K562 (cell line): ENCODE data around the gene ATXN7. TPM values are rescaled to one million over a fixed set of nuclear protein-coding genes. Genes with fewer than 3 reads are reported as not detected.

ENCODE experiments used
- ATAC-seq: fragments of 200-7000 bp; cut with Tn5 transposase; 3 replicates; pipeline ENCODE4 v1.9.1; 2020; ENCODE audit warnings: moderate library complexity
- BruUV-seq: library from RNA; stranded (reverse); fragments of 400-500 nt; replicated peaks from 2 replicates; lab custom pipeline; 2021; lab: Mats Ljungman, UMichigan
- CTCF ChIA-PET: fragments of 300-600 bp; formaldehyde crosslinking; extraction: SDS; loops from one replicate; lab custom pipeline; 2021; ENCODE audit warnings: low intra/inter-chr PET ratio; lab: Yijun Ruan, JAX
- POLR2A ChIA-PET: fragments of 300-600, 350-650 bp; sonication (Branson Sonifier 250); formaldehyde crosslinking; extraction: SDS; loops from one replicate; lab custom pipeline; 2021; ENCODE audit warnings: antibody characterized with exemption, inconsistent platforms; lab: Yijun Ruan, JAX
- DNase-seq, 4 experiments: peaks; one replicate each; pipeline versions ENCODE4 v3.0.0 to v3.0.0-alpha.2; 2011 to 2018; ENCODE audit warnings: low spot score in 3 of 4, mixed read lengths in 3 of 4; ENCODE audit errors: extremely low read depth in 1 of 4
- FAIRE-seq: peaks from 2 replicates; lab custom pipeline; 2011; peaks lifted over from hg19 to GRCh38; lab: Jason Lieb, UNC
- H2AFZ ChIP-seq: 2 replicates; pipeline ENCODE4 v1.6.0; 2011; ENCODE audit warnings: low read depth, low read length, control low read depth, inconsistent platforms
- H3K27ac ChIP-seq: fragments of 200-600 bp; 3 replicates; pipeline ENCODE4 v1.8.0; 2011; ENCODE audit warnings: low read depth, mild to moderate bottlenecking, control low read depth, inconsistent platforms, low read length, moderate library complexity, mixed read lengths; ENCODE audit errors: extremely low read depth
- H3K27me3 ChIP-seq, 2 experiments: fragments of 300-600 bp in 1 of 2; 2 replicates in 1 of 2; 3 replicates in 1 of 2; pipeline versions ENCODE4 v1.6.0 to v1.8.0; 2011; ENCODE audit warnings: inconsistent platforms in 2 of 2, low read length in 2 of 2, mild to moderate bottlenecking in 1 of 2, mixed read lengths in 1 of 2, moderate library complexity in 1 of 2; ENCODE audit not compliant: control insufficient read depth in 2 of 2, insufficient read depth in 2 of 2
- H3K36me3 ChIP-seq: fragments of 300-600 bp; 3 replicates; pipeline ENCODE4 v1.8.0; 2011; ENCODE audit warnings: mild to moderate bottlenecking, low read length, inconsistent platforms; ENCODE audit not compliant: control insufficient read depth, insufficient read depth
- H3K4me1 ChIP-seq, 2 experiments: fragments of 200-600 bp in 1 of 2; replicated peaks in 1 of 2; 2 replicates in 1 of 2; 3 replicates in 1 of 2; pipeline versions ENCODE4 v1.5.1 to v1.8.0; 2011; ENCODE audit warnings: inconsistent platforms in 2 of 2, low read length in 2 of 2, mild to moderate bottlenecking in 1 of 2, mixed read lengths in 1 of 2, moderate library complexity in 1 of 2; ENCODE audit not compliant: control insufficient read depth in 2 of 2, insufficient read depth in 2 of 2
- H3K4me2 ChIP-seq: 2 replicates; pipeline ENCODE4 v1.6.1; 2011; ENCODE audit warnings: low read length, control low read depth, inconsistent platforms, mixed read lengths; ENCODE audit not compliant: insufficient read depth
- H3K4me3 ChIP-seq: fragments of 200-600 bp; sonication (generic), shearing (Covaris generic); 2 replicates; pipeline ENCODE4 v1.5.1; 2016; ENCODE audit warnings: control low read depth, inconsistent platforms
- H3K79me2 ChIP-seq: fragments of 200-600 bp; 3 replicates; pipeline ENCODE4 v1.8.0; 2011; ENCODE audit warnings: low read length, inconsistent platforms; ENCODE audit not compliant: control insufficient read depth, insufficient read depth
- H3K9ac ChIP-seq, 2 experiments: 2 replicates each; pipeline versions ENCODE4 v1.6.0 to v1.6.1; 2011; ENCODE audit warnings: low read depth in 2 of 2, low read length in 2 of 2, control low read depth in 1 of 2, inconsistent platforms in 1 of 2, mild to moderate bottlenecking in 1 of 2, mixed read lengths in 1 of 2; ENCODE audit not compliant: insufficient read depth in 1 of 2
- H3K9me1 ChIP-seq: one replicate; pipeline ENCODE4 v1.6.0; 2011; ENCODE audit warnings: inconsistent platforms, mild to moderate bottlenecking, low read length, moderate library complexity; ENCODE audit not compliant: control insufficient read depth, insufficient read depth
- H3K9me3 ChIP-seq: replicated peaks from 2 replicates; pipeline ENCODE4 v1.5.1; 2011; ENCODE audit warnings: low read depth, low read length, inconsistent platforms; ENCODE audit not compliant: control insufficient read depth, insufficient read depth
- H4K20me1 ChIP-seq: replicated peaks from 2 replicates; pipeline ENCODE4 v1.6.1; 2011; ENCODE audit warnings: low read length, inconsistent platforms, mixed read lengths; ENCODE audit not compliant: control insufficient read depth, insufficient read depth
- CEBPB ChIP-seq: fragments of 450-650 bp; IDR thresholded peaks from 2 replicates; pipeline ENCODE4 v1.6.1; 2016; ENCODE audit warnings: missing genetic modification characterization, missing compliant biosample characterization
- CEBPG ChIP-seq, 3 experiments: fragments of 200-800 bp in 1 of 3; sonication (Bioruptor generic) in 1 of 3; sonication (generic) in 1 of 3; formaldehyde crosslinking in 1 of 3; IDR thresholded peaks in 2 of 3; conservative IDR thresholded peaks in 1 of 3; 2 replicates each; pipeline versions ENCODE4 v1.6.1 to v1.8.0; 2016 to 2022; ENCODE audit warnings: missing compliant biosample characterization in 2 of 3, missing genetic modification characterization in 2 of 3, mild to moderate bottlenecking in 1 of 3, missing genetic modification reagents in 1 of 3
- NKRF ChIP-seq: fragments of 450-650 bp; IDR thresholded peaks from 2 replicates; pipeline ENCODE4 v1.6.1; 2016; ENCODE audit warnings: borderline replicate concordance
- RBM17 ChIP-seq: fragments of 200-400 bp; formaldehyde crosslinking; IDR thresholded peaks from 2 replicates; pipeline ENCODE4 v1.6.1; 2017; ENCODE audit warnings: low read depth, mild to moderate bottlenecking, low read length, borderline replicate concordance
- WGBS: fragments of 100-300 bp; shearing (Covaris generic); methylation state at CpG from one replicate; pipeline ENCODE4 v1.1.6; 2016; ENCODE audit warnings: low coverage, mixed read lengths; ENCODE audit not compliant: insufficient coverage; ENCODE audit errors: missing lambda C conversion rate; 5-methylcytosine and 5-hydroxymethylcytosine counted together
- in situ Hi-C: fragments of 300-500 bp; cut with MboI; formaldehyde crosslinking; loops from 4 replicates; pipeline ENCODE4 v1.15.0; 2018; ENCODE audit warnings: inconsistent platforms, mixed read lengths
- intact Hi-C: fragments of 100-400 bp; cut with micrococcal nuclease; formaldehyde crosslinking; loops from 2 replicates; pipeline ENCODE4 v1.14.2; 2022
- polyA plus RNA-seq, 8 experiments: library from polyadenylated mRNA; depleted of rRNA in 4 of 8; stranded (reverse) in 5 of 8; unstranded in 3 of 8; fragments of >200 nt; fragmentation: Nextera tagmentation in 2 of 8; fragmentation: Illumina TruSeq in 1 of 8; extraction: Ambion mirVana in 2 of 8; extraction: Trizol in 1 of 8; gene quantifications; 2 replicates each; pipeline versions ENCODE4 v1.2.1 to v1.2.3, GENCODE V29; 2011 to 2014; ENCODE audit warnings: inconsistent platforms in 1 of 8, missing spikeins in 1 of 8
- total RNA-seq, 7 experiments: library from RNA; depleted of rRNA in 6 of 7; stranded (reverse); fragments of >200 nt in 6 of 7; fragmentation: Illumina TruSeq in 2 of 7; extraction: Trizol in 2 of 7; gene quantifications; 2 replicates each; pipeline versions ENCODE4 v1.2.1 to v1.2.3, GENCODE V29; 2011 to 2021; ENCODE audit warnings: low replicate concordance in 1 of 7

ATXN7 gene
- total and polyA plus RNA-seq, 9 of the 15 experiments (the other 6 are each of a cell fraction or from before 2014, with no cell fraction given) = 0.41 to 9.2 (median 6.7) TPM

- 93% methylated on average over 3 of the region's 4 CpGs for WGBS
- no peaks in the 10 kb centered on the region for H3K9me1 ChIP-seq
- CTCF ChIA-PET = no interaction called here
- no TSS peak for BruUV-seq
- no peak overlapping the region for H3K4me2 ChIP-seq
- in situ Hi-C loops = no loop called here
- no peaks in the 10 kb centered on the region; a peak in 1 of 5 replicates for H3K4me1 ChIP-seq
- no peaks in the 10 kb centered on the region for H4K20me1 ChIP-seq
- POLR2A ChIA-PET = interaction anchor here (1.0 to 2.1 kb wide), 3 partner anchors 9 to 22 kb away, joined by 3 to 7 read pairs (median 3); no protein-coding TSS in a partner anchor
- no peak overlapping the region for H2AFZ ChIP-seq
- H3K27ac ChIP-seq = no peak overlapping the region
- H3K27me3 ChIP-seq = no peaks in the 10 kb centered on the region
- DNase-seq (no peak), ATAC-seq (no peak), FAIRE-seq (no peak)
- H3K79me2 ChIP-seq = peaks cover 20% of the 10 kb centered on the region
- intact Hi-C loops = no loop called here
- no peak overlapping the region for H3K4me3 ChIP-seq
- H3K9ac ChIP-seq = no peak overlapping the region
- H3K9me3 ChIP-seq = no peaks in the 10 kb centered on the region
- peaks cover 20% of the 10 kb centered on the region for H3K36me3 ChIP-seq
- TF ChIP-seq CEBPB (peak; percentile 89), NKRF (no peak), CEBPG (CRISPR knock-in tag; IDR thresholded peaks at IDR 0.05) (no peak), CEBPG (tag; conservative IDR thresholded peaks at IDR 0.05 in 1 of 2, IDR thresholded peaks at IDR 0.05 in 1 of 2) (peak; percentile 54 to 84), RBM17 (no peak)
These were observed 112.6 kb downstream of the ATXN7 start for GRCh38 chr3:63976161-63976871.
